Astrocyte (in vitro differentiated cells and primary cell): ENCODE data around the gene PEPD.

Experiments
- CTCF ChIP-seq: IDR thresholded peaks from 2 replicates; pipeline ENCODE4 v1.5.1; 2011; ENCODE audit warnings: low read depth, mild to moderate bottlenecking, inconsistent platforms, low read length, moderate library complexity; ENCODE audit not compliant: insufficient read depth
- EZH2 ChIP-seq: IDR thresholded peaks from 2 replicates; pipeline ENCODE4 v1.6.1; 2012; ENCODE audit warnings: mild to moderate bottlenecking, low read length, inconsistent platforms; ENCODE audit not compliant: insufficient read depth

GRCh38 chr19:33552928-33553279 is 31.3 kb upstream of the PEPD start:
- TF ChIP-seq CTCF (no peak), EZH2 (no peak)
